KMS-11 (cell line): ENCODE measurements around the gene TMEM269.

Experiments used
- H2AFZ ChIP-seq: fragments of 200-600 bp; sonication (generic); 2 replicates; pipeline ENCODE4 v1.6.1; 2016; ENCODE audit warnings: antibody characterized with exemption, mixed run types, low read depth
- H3K27ac ChIP-seq: fragments of 200-600 bp; sonication (generic); 2 replicates; pipeline ENCODE4 v1.6.1; 2016; ENCODE audit warnings: mild to moderate bottlenecking, mixed run types
- H3K27me3 ChIP-seq: fragments of 200-600 bp; sonication (generic); 2 replicates; pipeline ENCODE4 v1.6.1; 2017; ENCODE audit warnings: mild to moderate bottlenecking, low read depth, mixed run types, moderate library complexity; ENCODE audit not compliant: insufficient read depth
- H3K36me3 ChIP-seq: fragments of 200-600 bp; sonication (generic); 2 replicates; pipeline ENCODE4 v1.6.1; 2017; ENCODE audit warnings: mild to moderate bottlenecking, mixed run types; ENCODE audit not compliant: insufficient read depth
- H3K4me1 ChIP-seq: fragments of 200-600 bp; sonication (generic); 2 replicates; pipeline ENCODE4 v1.6.1; 2016; ENCODE audit warnings: mild to moderate bottlenecking, low read depth, mixed run types; ENCODE audit not compliant: poor library complexity, severe bottlenecking
- H3K4me2 ChIP-seq: fragments of 200-600 bp; sonication (generic); 2 replicates; pipeline ENCODE4 v1.7.0; 2016; ENCODE audit warnings: mild to moderate bottlenecking, mixed run types
- H3K4me3 ChIP-seq: fragments of 200-600 bp; sonication (generic); IDR thresholded peaks from 2 replicates; pipeline ENCODE4 v1.6.1; 2017; ENCODE audit warnings: low read depth, low read length, mixed read lengths; ENCODE audit not compliant: insufficient read depth
- H3K79me2 ChIP-seq: fragments of 200-600 bp; sonication (generic); 2 replicates; pipeline ENCODE4 v1.6.1; 2016; ENCODE audit warnings: low read depth, mixed run types; ENCODE audit not compliant: insufficient read depth
- H3K9ac ChIP-seq: fragments of 200-600 bp; sonication (generic); 2 replicates; pipeline ENCODE4 v1.6.1; 2016; ENCODE audit warnings: mild to moderate bottlenecking, mixed run types
- H4K20me1 ChIP-seq: fragments of 200-600 bp; sonication (generic); 2 replicates; pipeline ENCODE4 v1.6.1; 2016; ENCODE audit warnings: mild to moderate bottlenecking, mixed run types; ENCODE audit not compliant: insufficient read depth
- CTCF ChIP-seq: fragments of 200-600 bp; sonication (generic); conservative IDR thresholded peaks from 2 replicates; pipeline ENCODE4 v1.6.1; 2017; ENCODE audit warnings: low read depth, mild to moderate bottlenecking, antibody characterized with exemption, low read length, moderate library complexity, mixed read lengths

The TMEM269 gene

DNA sequence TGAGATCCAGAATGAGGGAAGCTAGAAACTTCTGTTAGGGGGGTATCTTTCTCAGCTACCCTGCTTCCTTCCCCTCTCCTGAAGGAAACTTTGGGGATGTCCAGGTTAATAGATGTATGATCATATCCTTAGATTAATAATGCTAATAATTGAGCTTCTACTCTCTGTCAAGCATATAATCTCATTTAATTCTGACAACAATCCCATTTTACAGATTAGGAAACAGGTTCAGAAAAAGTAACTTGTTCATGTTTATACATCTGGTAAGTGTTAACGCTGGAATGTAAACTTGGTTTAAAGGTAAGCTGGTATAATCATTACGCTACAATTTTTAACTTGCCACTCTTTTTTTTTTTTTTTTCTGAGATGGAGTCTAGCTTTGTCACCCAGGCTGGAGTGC, 1.7 kb upstream of the TMEM269 start:
- H2AFZ ChIP-seq = no peak overlapping the region
- no peak overlapping the region for H3K4me2 ChIP-seq
- H4K20me1 ChIP-seq = no peaks in the 10 kb centered on the region
- peaks cover 15% of the 10 kb centered on the region for H3K4me1 ChIP-seq
- no peak overlapping the region for H3K9ac ChIP-seq
- H3K36me3 ChIP-seq = no peaks in the 10 kb centered on the region
- TF ChIP-seq CTCF = no peak
- no peaks in the 10 kb centered on the region for H3K79me2 ChIP-seq
- H3K4me3 ChIP-seq = no peak overlapping the region
- H3K27ac ChIP-seq = no peak overlapping the region
- no peaks in the 10 kb centered on the region for H3K27me3 ChIP-seq

DNA sequence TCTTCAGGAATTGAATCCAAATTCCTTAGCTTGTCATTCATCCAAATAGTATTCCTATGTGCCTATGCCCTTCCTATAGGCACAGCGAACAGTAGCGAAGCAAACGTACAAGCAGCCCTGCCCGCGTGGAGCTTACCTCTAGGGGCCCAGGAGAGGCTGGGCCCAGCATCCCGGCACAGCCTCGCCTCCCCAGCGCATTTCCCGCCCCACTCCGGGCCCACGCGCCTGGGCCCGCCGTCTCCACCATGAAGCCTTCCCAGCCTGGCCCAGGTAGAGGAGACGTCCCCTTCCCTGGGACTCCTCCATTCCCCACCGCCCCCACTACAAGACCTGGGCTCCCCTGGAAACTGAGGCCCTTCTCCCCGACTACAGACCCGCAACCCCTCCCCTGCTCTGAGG, 245 bp upstream of the TMEM269 start:
- H3K9ac ChIP-seq = no peak overlapping the region
- H4K20me1 ChIP-seq = no peaks in the 10 kb centered on the region
- H3K27ac ChIP-seq = no peak overlapping the region
- no peaks in the 10 kb centered on the region for H3K79me2 ChIP-seq
- H2AFZ ChIP-seq = no peak overlapping the region
- H3K4me2 ChIP-seq = no peak overlapping the region
- no peaks in the 10 kb centered on the region for H3K36me3 ChIP-seq
- H3K27me3 ChIP-seq = no peaks in the 10 kb centered on the region
- H3K4me3 ChIP-seq = no peak overlapping the region
- peaks cover 8% of the 10 kb centered on the region for H3K4me1 ChIP-seq
- no peak for TF ChIP-seq CTCF

DNA sequence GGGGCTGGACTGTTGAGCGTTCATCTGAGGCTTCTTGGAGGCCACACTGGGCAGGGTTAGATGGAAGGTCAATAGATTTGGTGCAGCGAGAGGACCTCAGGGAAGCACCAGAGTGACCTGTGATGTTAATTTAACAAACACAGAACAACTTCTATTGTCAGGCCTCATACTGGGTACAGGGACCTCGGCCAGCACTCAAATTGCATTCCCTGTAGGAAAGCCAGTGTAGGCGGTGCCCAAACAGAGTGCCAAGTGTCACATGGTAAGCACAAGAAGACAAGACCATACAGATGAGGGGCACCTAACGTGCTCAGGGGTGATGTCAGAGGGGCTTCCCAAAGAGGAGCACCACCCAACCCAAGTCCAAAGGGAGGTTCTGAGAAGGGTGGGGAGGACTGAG, 1.3 kb downstream of the TMEM269 start:
- Histone ChIP-seq H4K20me1 (no peaks in the 10 kb centered on the region), H3K36me3 (no peaks in the 10 kb centered on the region), H3K4me3 (no peak overlapping the region), H3K9ac (no peak overlapping the region), H3K27me3 (no peaks in the 10 kb centered on the region), H3K4me2 (no peak overlapping the region), H2AFZ (no peak overlapping the region), H3K79me2 (no peaks in the 10 kb centered on the region), H3K27ac (no peak overlapping the region), H3K4me1 (no peaks in the 10 kb centered on the region)
- no peak for TF ChIP-seq CTCF

DNA sequence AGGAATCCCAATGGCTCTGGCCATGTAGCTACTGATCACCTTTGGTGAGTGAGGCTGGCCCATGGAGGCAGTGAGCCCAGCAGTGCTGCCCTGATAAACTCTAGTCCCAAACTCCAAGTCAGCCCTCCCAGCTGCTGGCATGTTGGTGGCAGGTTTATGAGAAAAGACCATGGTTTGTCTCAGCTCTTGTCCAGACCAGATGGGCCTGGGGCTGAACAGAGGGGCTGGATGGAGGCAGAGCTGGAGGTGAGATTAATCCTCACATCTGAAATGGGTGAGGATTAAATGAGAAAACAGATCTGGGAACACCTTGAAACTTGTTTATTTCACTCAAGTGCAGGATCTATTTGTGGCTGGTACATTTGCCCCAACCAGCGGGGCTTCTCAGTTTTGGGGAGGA, 3.2 kb downstream of the TMEM269 start:
- no peaks in the 10 kb centered on the region for H4K20me1 ChIP-seq
- H3K4me2 ChIP-seq = no peak overlapping the region
- H3K27me3 ChIP-seq = no peaks in the 10 kb centered on the region
- H3K27ac ChIP-seq = no peak overlapping the region
- no peaks in the 10 kb centered on the region for H3K79me2 ChIP-seq
- no peak overlapping the region for H3K4me3 ChIP-seq
- no peaks in the 10 kb centered on the region for H3K36me3 ChIP-seq
- no peak overlapping the region for H2AFZ ChIP-seq
- H3K4me1 ChIP-seq = no peaks in the 10 kb centered on the region
- H3K9ac ChIP-seq = no peak overlapping the region
- no peak for TF ChIP-seq CTCF

DNA sequence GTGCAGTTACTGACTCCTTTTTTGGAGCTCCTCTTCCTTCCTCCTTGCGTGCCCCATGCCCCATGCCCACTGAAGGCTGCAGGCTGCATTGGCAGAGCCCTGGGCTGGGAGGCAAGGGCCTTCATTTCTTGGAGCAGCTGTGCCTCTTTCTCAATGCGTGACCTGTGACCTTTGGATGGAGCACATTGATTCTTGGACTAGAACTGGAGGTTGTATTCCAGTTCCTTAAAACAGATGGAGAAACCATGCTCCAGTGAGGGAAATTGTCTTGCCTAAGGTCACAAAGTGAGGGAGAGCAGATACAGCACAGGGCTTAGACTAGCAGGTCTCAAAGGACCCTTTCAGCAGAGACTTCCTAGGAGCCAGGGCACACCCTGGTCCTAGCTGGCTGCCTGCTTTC, 9.0 kb downstream of the TMEM269 start:
- H3K27me3 ChIP-seq = no peaks in the 10 kb centered on the region
- H3K9ac ChIP-seq = no peak overlapping the region
- H3K79me2 ChIP-seq = no peaks in the 10 kb centered on the region
- no peak overlapping the region for H2AFZ ChIP-seq
- TF ChIP-seq CTCF = no peak
- H4K20me1 ChIP-seq = no peaks in the 10 kb centered on the region
- H3K4me1 ChIP-seq = no peaks in the 10 kb centered on the region
- H3K27ac ChIP-seq = no peak overlapping the region
- H3K36me3 ChIP-seq = no peaks in the 10 kb centered on the region
- H3K4me3 ChIP-seq = no peak overlapping the region
- no peak overlapping the region for H3K4me2 ChIP-seq
